ENCODE measurements around the gene COPZ1. TPM values are rescaled to one million over a fixed set of nuclear protein-coding genes. Genes with fewer than 3 reads are reported as not detected.

COPZ1 gene
- total and polyA plus RNA-seq, 2 donors (not counting 1 experiment from before 2014, with no cell fraction given), result 97.9 to 305 TPM

- Histone ChIP-seq H3K79me2 (ENCODE audit: control insufficient read depth, insufficient read depth, low read length) (no peaks in the 10 kb centered on the region), H3K9me3 (ENCODE audit: control insufficient read depth, insufficient read depth, low read depth, low read length) (no peaks in the 10 kb centered on the region), H3K9ac (ENCODE audit: insufficient read depth, low read length) (peak overlapping the region; percentile 40), H3K27me3 (ENCODE audit: control insufficient read depth, insufficient read depth, low read length) (no peaks in the 10 kb centered on the region), H3K27ac (ENCODE audit: insufficient read depth, low read length) (peak overlapping the region; percentile 39), H3K4me3 (replicated peaks in 1 of 4; ENCODE audit: control extremely low read depth in 1 of 4, insufficient read depth in 1 of 4, low read depth in 3 of 4, low read length in 4 of 4) (peak overlapping the region; percentile 50 to 61 (median 56)), H3K4me2 (ENCODE audit: extremely low read depth, insufficient read depth, low read length) (peak overlapping the region; percentile 90), H4K20me1 (ENCODE audit: control insufficient read depth, extremely low read depth, insufficient read depth, low read length) (no peaks in the 10 kb centered on the region), H2AFZ (ENCODE audit: low read length) (peak overlapping the region; percentile 58), H3K4me1 (ENCODE audit: control insufficient read depth, extremely low read depth, insufficient read depth, low read length) (peaks cover 9% of the 10 kb centered on the region), H3K36me3 (ENCODE audit: control insufficient read depth, insufficient read depth, low read length) (no peaks in the 10 kb centered on the region)
- DNase-seq (ENCODE audit: low read depth in 2 of 2), result no peak
- TF ChIP-seq CTCF (conservative IDR thresholded peaks at IDR 0.05 in 1 of 2, IDR thresholded peaks at IDR 0.05 in 1 of 2; ENCODE audit: low read depth in 1 of 2, low read length in 2 of 2) (no peak), EZH2 (IDR thresholded peaks at IDR 0.05; ENCODE audit: low read length, missing control alignments) (no peak)
These were observed 54.0 kb downstream of the COPZ1 start for GRCh38 chr12:54378796-54379397.

- no peaks in the 10 kb centered on the region for H3K36me3 ChIP-seq (ENCODE audit: control insufficient read depth, insufficient read depth, low read length)
- H2AFZ ChIP-seq (ENCODE audit: low read length), result peak overlapping the region; percentile 58
- peaks cover 9% of the 10 kb centered on the region for H3K4me1 ChIP-seq (ENCODE audit: control insufficient read depth, extremely low read depth, insufficient read depth, low read length)
- H3K4me2 ChIP-seq (ENCODE audit: extremely low read depth, insufficient read depth, low read length), result peak overlapping the region; percentile 90
- peak overlapping the region; percentile 39 for H3K27ac ChIP-seq (ENCODE audit: insufficient read depth, low read length)
- H3K9ac ChIP-seq (ENCODE audit: insufficient read depth, low read length), result peak overlapping the region; percentile 1
- H4K20me1 ChIP-seq (ENCODE audit: control insufficient read depth, extremely low read depth, insufficient read depth, low read length), result no peaks in the 10 kb centered on the region
- H3K79me2 ChIP-seq (ENCODE audit: control insufficient read depth, insufficient read depth, low read length), result no peaks in the 10 kb centered on the region
- DNase-seq (ENCODE audit: low read depth in 2 of 2), result peak; percentile 74 to 81
- no peak for TF ChIP-seq EZH2 (IDR thresholded peaks at IDR 0.05; ENCODE audit: low read length, missing control alignments)
- peak; percentile 100 for TF ChIP-seq CTCF (conservative IDR thresholded peaks at IDR 0.05 in 1 of 2, IDR thresholded peaks at IDR 0.05 in 1 of 2; ENCODE audit: low read depth in 1 of 2, low read length in 2 of 2)
- H3K9me3 ChIP-seq (ENCODE audit: control insufficient read depth, insufficient read depth, low read depth, low read length), result no peaks in the 10 kb centered on the region
- H3K27me3 ChIP-seq (ENCODE audit: control insufficient read depth, insufficient read depth, low read length), result no peaks in the 10 kb centered on the region
- peak overlapping the region; percentile 50 to 61 (median 56) for H3K4me3 ChIP-seq (replicated peaks in 1 of 4; ENCODE audit: control extremely low read depth in 1 of 4, insufficient read depth in 1 of 4, low read depth in 3 of 4, low read length in 4 of 4)
These were observed 54.7 kb downstream of the COPZ1 start for GRCh38 chr12:54379398-54380201.

- Histone ChIP-seq H3K27me3 (ENCODE audit: control insufficient read depth, insufficient read depth, low read length) (no peaks in the 10 kb centered on the region), H4K20me1 (ENCODE audit: control insufficient read depth, extremely low read depth, insufficient read depth, low read length) (no peaks in the 10 kb centered on the region)
These were observed 56.2 kb downstream of the COPZ1 start for GRCh38 chr12:54381136-54381535.

More at GRCh38 chr12:54381136-54381535, 56.2 kb downstream of the COPZ1 start:
- Histone ChIP-seq H3K36me3 (ENCODE audit: control insufficient read depth, insufficient read depth, low read length) (no peaks in the 10 kb centered on the region), H3K4me1 (ENCODE audit: control insufficient read depth, extremely low read depth, insufficient read depth, low read length) (peaks cover 9% of the 10 kb centered on the region), H2AFZ (ENCODE audit: low read length) (no peak overlapping the region), H3K79me2 (ENCODE audit: control insufficient read depth, insufficient read depth, low read length) (no peaks in the 10 kb centered on the region), H3K27ac (ENCODE audit: insufficient read depth, low read length) (no peak overlapping the region), H3K4me2 (ENCODE audit: extremely low read depth, insufficient read depth, low read length) (no peak overlapping the region), H3K9me3 (ENCODE audit: control insufficient read depth, insufficient read depth, low read depth, low read length) (no peaks in the 10 kb centered on the region), H3K9ac (ENCODE audit: insufficient read depth, low read length) (no peak overlapping the region), H3K4me3 (replicated peaks in 1 of 4; ENCODE audit: control extremely low read depth in 1 of 4, insufficient read depth in 1 of 4, low read depth in 3 of 4, low read length in 4 of 4) (no peak overlapping the region)
- no peak for DNase-seq (ENCODE audit: low read depth in 2 of 2)
- TF ChIP-seq CTCF (conservative IDR thresholded peaks at IDR 0.05 in 1 of 2, IDR thresholded peaks at IDR 0.05 in 1 of 2; ENCODE audit: low read depth in 1 of 2, low read length in 2 of 2), result no peak
- no peak for TF ChIP-seq EZH2 (IDR thresholded peaks at IDR 0.05; ENCODE audit: low read length, missing control alignments)
